SK-N-SH (cell line): ENCODE results near the gene DTNA. TPM values are rescaled to one million over a fixed set of nuclear protein-coding genes. Genes with fewer than 3 reads are reported as not detected.

ENCODE experiments used
- CTCF ChIA-PET: fragments of 300-600, 350-600 bp; formaldehyde crosslinking; extraction: SDS; loops from one replicate; lab custom pipeline; 2021; lab: Yijun Ruan, JAX
- POLR2A ChIA-PET: fragments of 350-600 bp; sonication (Branson Sonifier 250); formaldehyde crosslinking; extraction: SDS; loops from one replicate; lab custom pipeline; 2020; ENCODE audit warnings: antibody characterized with exemption, inconsistent platforms; lab: Yijun Ruan, JAX
- DNase-seq: peaks from one replicate; pipeline ENCODE4 v3.0.0; 2012
- H2AFZ ChIP-seq: fragments of 200-600 bp; sonication (generic); 2 replicates; pipeline ENCODE4 v1.8.1; 2016; ENCODE audit warnings: antibody characterized with exemption, mild to moderate bottlenecking, low read depth
- H3F3A ChIP-seq: fragments of 200-600 bp; sonication (generic); replicated peaks from 2 replicates; pipeline ENCODE3; 2016; ENCODE audit warnings: antibody characterized with exemption, mild to moderate bottlenecking; ENCODE audit not compliant: insufficient read depth
- H3K27ac ChIP-seq, 2 experiments: fragments of 200-500 bp in 1 of 2; fragments of 200-600 bp in 1 of 2; sonication (Bioruptor generic) in 1 of 2; sonication (generic), shearing (Covaris generic) in 1 of 2; 2 replicates each; pipeline versions ENCODE4 v1.5.1 to v1.6.1; 2014 to 2016; ENCODE audit warnings: low read depth in 2 of 2, inconsistent platforms in 1 of 2, low read length in 1 of 2, mild to moderate bottlenecking in 1 of 2, mixed read lengths in 1 of 2
- H3K27me3 ChIP-seq: fragments of 200-600 bp; sonication (generic), shearing (Covaris generic); 2 replicates; pipeline ENCODE4 v1.6.1; 2016; ENCODE audit warnings: mixed run types; ENCODE audit not compliant: insufficient read depth
- H3K36me3 ChIP-seq, 2 experiments: fragments of 200-500 bp in 1 of 2; fragments of 200-600 bp in 1 of 2; sonication (Bioruptor generic) in 1 of 2; sonication (generic) in 1 of 2; replicated peaks in 1 of 2; 2 replicates each; pipeline versions ENCODE3 to v1.5.1; 2014 to 2016; ENCODE audit warnings: low read length in 1 of 2, mild to moderate bottlenecking in 1 of 2; ENCODE audit not compliant: insufficient read depth in 2 of 2, control insufficient read depth in 1 of 2
- H3K4me1 ChIP-seq, 2 experiments: fragments of 200-500 bp in 1 of 2; fragments of 200-600 bp in 1 of 2; sonication (Bioruptor generic) in 1 of 2; sonication (generic), shearing (Covaris generic) in 1 of 2; 2 replicates each; pipeline versions ENCODE4 v1.5.1 to v1.6.1; 2014 to 2016; ENCODE audit warnings: low read depth in 1 of 2, low read length in 1 of 2, mixed run types in 1 of 2; ENCODE audit not compliant: insufficient read depth in 2 of 2, control insufficient read depth in 1 of 2
- H3K4me2 ChIP-seq: fragments of 200-600 bp; sonication (generic), shearing (Covaris generic); 2 replicates; pipeline ENCODE4 v1.6.1; 2017; ENCODE audit warnings: mixed run types
- H3K4me3 ChIP-seq, 2 experiments: fragments of 200-500 bp in 1 of 2; fragments of 200-600 bp in 1 of 2; sonication (Bioruptor generic) in 1 of 2; sonication (generic), shearing (Covaris generic) in 1 of 2; 2 replicates each; pipeline versions ENCODE4 v1.5.1 to v1.8.1; 2014 to 2016; ENCODE audit warnings: low read depth in 2 of 2, inconsistent platforms in 1 of 2, low read length in 1 of 2, mild to moderate bottlenecking in 1 of 2, mixed read lengths in 1 of 2, moderate library complexity in 1 of 2
- H3K79me2 ChIP-seq: fragments of 200-600 bp; sonication (generic); 2 replicates; pipeline ENCODE4 v1.8.1; 2017; ENCODE audit warnings: mild to moderate bottlenecking; ENCODE audit not compliant: insufficient read depth
- H3K9ac ChIP-seq: fragments of 200-600 bp; sonication (generic); 2 replicates; pipeline ENCODE4 v1.6.1; 2017; ENCODE audit warnings: mixed run types
- H3K9me2 ChIP-seq: fragments of 200-600 bp; sonication (generic); 2 replicates; pipeline ENCODE4 v1.6.1; 2017; ENCODE audit warnings: mixed run types
- H3K9me3 ChIP-seq: fragments of 200-600 bp; sonication (generic); 2 replicates; pipeline ENCODE4 v1.6.1; 2017; ENCODE audit warnings: mixed run types, mild to moderate bottlenecking, moderate library complexity
- H4K20me1 ChIP-seq: fragments of 200-600 bp; sonication (generic); 2 replicates; pipeline ENCODE4 v1.6.1; 2017; ENCODE audit warnings: mild to moderate bottlenecking, mixed run types; ENCODE audit not compliant: insufficient read depth
- CTCF ChIP-seq: fragments of 200-600 bp; sonication (generic); IDR thresholded peaks from 2 replicates; pipeline ENCODE4 v1.6.1; 2017; ENCODE audit warnings: antibody characterized with exemption, mild to moderate bottlenecking, moderate library complexity
- ELF1 ChIP-seq: IDR thresholded peaks from 2 replicates; pipeline ENCODE4 v1.4.0; 2012
- EZH2phosphoT487 ChIP-seq: fragments of 200-600 bp; sonication (generic); IDR thresholded peaks from 2 replicates; pipeline ENCODE4 v1.6.1; 2017; ENCODE audit warnings: low read depth, mixed run types, mild to moderate bottlenecking, antibody characterized with exemption, moderate library complexity, borderline replicate concordance
- GATA2 ChIP-seq: sonication (generic); formaldehyde crosslinking; IDR thresholded peaks from 2 replicates; pipeline ENCODE4 v1.5.0; 2020; ENCODE audit warnings: mild to moderate bottlenecking, missing genetic modification reagents
- IRF3 ChIP-seq: fragments of 150-350 bp; IDR thresholded peaks from 2 replicates; pipeline ENCODE4 v1.6.1; 2016; ENCODE audit warnings: mild to moderate bottlenecking, low read depth, low read length
- JUND ChIP-seq: IDR thresholded peaks from 2 replicates; pipeline ENCODE4 v1.4.0; 2012
- MAX ChIP-seq: IDR thresholded peaks from 2 replicates; pipeline ENCODE4 v1.4.0; 2012; ENCODE audit warnings: low read depth
- POLR2AphosphoS5 ChIP-seq: IDR thresholded peaks from 2 replicates; pipeline ENCODE4 v1.6.1; 2012; ENCODE audit warnings: low read depth, low read length
- RAD21 ChIP-seq: IDR thresholded peaks from 2 replicates; pipeline ENCODE4 v1.6.1; 2012; ENCODE audit warnings: mild to moderate bottlenecking, low read length
- RCOR1 ChIP-seq: fragments of 150-350 bp; IDR thresholded peaks from 2 replicates; pipeline ENCODE4 v1.6.1; 2017; ENCODE audit warnings: antibody characterized with exemption, low read length
- SMC3 ChIP-seq: IDR thresholded peaks from 2 replicates; pipeline ENCODE4 v1.6.1; 2012; ENCODE audit warnings: low read depth, low read length, improper control_type of control experiment
- TCF12 ChIP-seq: IDR thresholded peaks from 2 replicates; pipeline ENCODE4 v1.4.0; 2012
- TEAD4 ChIP-seq: IDR thresholded peaks from 2 replicates; pipeline ENCODE4 v1.4.0; 2012; ENCODE audit warnings: mild to moderate bottlenecking, borderline replicate concordance; ENCODE audit not compliant: insufficient read depth
- YY1 ChIP-seq: IDR thresholded peaks from 2 replicates; pipeline ENCODE4 v1.4.0; 2012; ENCODE audit warnings: low read depth, mild to moderate bottlenecking
- WGBS: methylation state at CpG from one replicate; pipeline ENCODE4 v1.1.6; 2017; ENCODE audit warnings: low lambda C conversion rate; 5-methylcytosine and 5-hydroxymethylcytosine counted together
- polyA plus RNA-seq, 3 experiments: library from polyadenylated mRNA; depleted of rRNA; stranded (reverse); fragments of >200 nt; gene quantifications; 2 replicates each; pipeline ENCODE4 v1.2.3, GENCODE V29; 2012
- TF ChIP-seq, protein P1 (sequence below): IDR thresholded peaks from 2 replicates; pipeline ENCODE4; 2012

Gene DTNA
- polyA plus RNA-seq, 1 of the 3 experiments (the other 2 are of a cell fraction): 7.9 TPM

DNA sequence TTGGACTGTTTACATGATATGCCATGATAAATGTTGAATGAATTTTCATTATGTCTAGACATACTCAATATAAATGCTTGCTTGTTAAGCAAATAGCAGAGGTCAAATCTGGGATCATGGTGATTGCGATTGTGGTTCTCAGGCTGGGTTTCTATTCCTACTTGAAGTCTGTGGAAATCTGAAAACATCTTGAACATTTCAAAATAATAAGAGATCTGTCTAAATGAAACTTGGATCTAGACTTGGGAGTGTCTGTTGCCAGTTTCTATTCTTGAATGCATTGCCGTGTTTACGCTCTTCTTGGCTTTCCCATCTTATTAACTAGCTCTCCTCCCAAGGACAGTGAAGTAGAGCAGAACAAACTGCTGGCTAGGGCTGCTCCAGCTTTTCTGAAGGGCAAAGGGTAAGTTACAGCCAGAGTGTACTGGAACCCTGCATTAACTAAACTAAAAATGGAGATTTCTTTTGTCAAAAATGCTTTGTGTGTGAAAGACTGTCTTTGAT, 127.7 kb downstream of the DTNA start:
- H2AFZ ChIP-seq: no peak overlapping the region
- no peak for DNase-seq
- ChIA-PET POLR2A (no interaction called here), CTCF (interaction anchor here (1.8 kb wide), 1 partner anchor 50 kb away, joined by 4 read pairs; no protein-coding TSS in a partner anchor)
- H3K4me3 ChIP-seq: no peak overlapping the region
- H3K9ac ChIP-seq: no peak overlapping the region
- H4K20me1 ChIP-seq: no peaks in the 10 kb centered on the region
- TF ChIP-seq IRF3 (no peak), TCF12 (no peak), RCOR1 (no peak), POLR2AphosphoS5 (no peak), CTCF (no peak), TEAD4 (no peak), JUND (no peak), EZH2phosphoT487 (no peak), MAX (no peak), SMC3 (no peak), ELF1 (no peak)
- TF ChIP-seq, protein P1, sequence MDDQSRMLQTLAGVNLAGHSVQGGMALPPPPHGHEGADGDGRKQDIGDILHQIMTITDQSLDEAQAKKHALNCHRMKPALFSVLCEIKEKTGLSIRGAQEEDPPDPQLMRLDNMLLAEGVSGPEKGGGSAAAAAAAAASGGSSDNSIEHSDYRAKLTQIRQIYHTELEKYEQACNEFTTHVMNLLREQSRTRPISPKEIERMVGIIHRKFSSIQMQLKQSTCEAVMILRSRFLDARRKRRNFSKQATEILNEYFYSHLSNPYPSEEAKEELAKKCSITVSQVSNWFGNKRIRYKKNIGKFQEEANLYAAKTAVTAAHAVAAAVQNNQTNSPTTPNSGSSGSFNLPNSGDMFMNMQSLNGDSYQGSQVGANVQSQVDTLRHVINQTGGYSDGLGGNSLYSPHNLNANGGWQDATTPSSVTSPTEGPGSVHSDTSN: no peak
- no peaks in the 10 kb centered on the region for H3K4me1 ChIP-seq
- no peaks in the 10 kb centered on the region for H3K79me2 ChIP-seq
- no peaks in the 10 kb centered on the region for H3K27me3 ChIP-seq
- H3K27ac ChIP-seq: no peak overlapping the region
- no peaks in the 10 kb centered on the region for H3F3A ChIP-seq
- no peaks in the 10 kb centered on the region for H3K9me2 ChIP-seq
- 89% methylated on average over 3 of the region's 3 CpGs for WGBS
- H3K36me3 ChIP-seq: no peaks in the 10 kb centered on the region
- no peaks in the 10 kb centered on the region for H3K9me3 ChIP-seq
- H3K4me2 ChIP-seq: no peak overlapping the region

GRCh38 chr18:34838669-34839068, 128.6 kb downstream of the DTNA start:
- ChIA-PET POLR2A (no interaction called here), CTCF (interaction anchor here (1.8 kb wide), 1 partner anchor 51 kb away, joined by 4 read pairs; no protein-coding TSS in a partner anchor)
- H4K20me1 ChIP-seq: no peaks in the 10 kb centered on the region
- no peak overlapping the region for H3K27ac ChIP-seq
- no peak overlapping the region for H2AFZ ChIP-seq
- H3K4me1 ChIP-seq: no peaks in the 10 kb centered on the region
- no peaks in the 10 kb centered on the region for H3K79me2 ChIP-seq
- H3K4me2 ChIP-seq: no peak overlapping the region
- no peak for DNase-seq
- no peaks in the 10 kb centered on the region for H3K9me3 ChIP-seq
- whole genome bisulfite sequencing: 67% methylated on average over 5 of the region's 5 CpGs
- no peaks in the 10 kb centered on the region for H3K27me3 ChIP-seq
- no peaks in the 10 kb centered on the region for H3K9me2 ChIP-seq
- no peak overlapping the region for H3K9ac ChIP-seq
- no peak overlapping the region for H3K4me3 ChIP-seq
- H3F3A ChIP-seq: no peaks in the 10 kb centered on the region
- no peak for TF ChIP-seq TEAD4
- TF ChIP-seq YY1: no peak
- no peak for TF ChIP-seq CTCF
- no peak for TF ChIP-seq ELF1
- TF ChIP-seq RAD21: no peak
- TF ChIP-seq GATA2 (CRISPR knock-in tag): no peak
- TF ChIP-seq POLR2AphosphoS5: no peak
- no peak for TF ChIP-seq RCOR1
- no peaks in the 10 kb centered on the region for H3K36me3 ChIP-seq
